Liver (tissue), 9 donors: Measurements from ENCODE around the gene UPP1. TPM values are rescaled to one million over a fixed set of nuclear protein-coding genes. Genes with fewer than 3 reads are reported as not detected.

ENCODE experiments used
- DNase-seq: peaks from one replicate; pipeline ENCODE4 v3.0.0-alpha.2; 2017; ENCODE audit warnings: low spot score
- H3K27ac ChIP-seq, 2 donors: one replicate each; pipeline ENCODE4 v1.7.0; 2013; ENCODE audit warnings: inconsistent platforms in 2 of 2, low read length in 2 of 2, control low read depth in 1 of 2, low read depth in 1 of 2, mild to moderate bottlenecking in 1 of 2
- H3K27me3 ChIP-seq, 4 donors: one replicate each; pipeline versions ENCODE4 v1.6.1 to v1.7.0; 2013; ENCODE audit warnings: low read length in 3 of 4, inconsistent platforms in 1 of 4, mild to moderate bottlenecking in 1 of 4, moderate library complexity in 1 of 4; ENCODE audit not compliant: control insufficient read depth in 4 of 4, insufficient read depth in 4 of 4
- H3K36me3 ChIP-seq, 4 donors: one replicate each; pipeline versions ENCODE4 v1.6.1 to v1.7.0; 2013; ENCODE audit warnings: low read length in 3 of 4, mild to moderate bottlenecking in 3 of 4, low read depth in 1 of 4, moderate library complexity in 1 of 4; ENCODE audit not compliant: control insufficient read depth in 4 of 4, insufficient read depth in 3 of 4
- H3K4me1 ChIP-seq, 4 donors: one replicate each; pipeline versions ENCODE4 v1.6.1 to v1.7.0; 2013; ENCODE audit warnings: low read length in 3 of 4, mild to moderate bottlenecking in 3 of 4, moderate library complexity in 1 of 4; ENCODE audit not compliant: control insufficient read depth in 4 of 4, insufficient read depth in 4 of 4
- H3K4me3 ChIP-seq, 3 donors: one replicate each; pipeline versions ENCODE4 v1.6.1 to v1.7.0; 2013; ENCODE audit warnings: low read length in 3 of 3, control low read depth in 1 of 3, low read depth in 1 of 3, mild to moderate bottlenecking in 1 of 3
- H3K9ac ChIP-seq, 2 donors: one replicate each; pipeline ENCODE4 v1.7.0; 2013; ENCODE audit warnings: low read length in 2 of 2, mild to moderate bottlenecking in 2 of 2, moderate library complexity in 2 of 2, control low read depth in 1 of 2, low read depth in 1 of 2
- H3K9me3 ChIP-seq, 4 donors: one replicate each; pipeline versions ENCODE4 v1.6.1 to v1.7.0; 2013; ENCODE audit warnings: low read length in 3 of 4; ENCODE audit not compliant: control insufficient read depth in 4 of 4
- ATF3 ChIP-seq: IDR thresholded peaks from 2 replicates; pipeline ENCODE4 v1.6.1; 2016; ENCODE audit warnings: antibody characterized with exemption
- FOXA1 ChIP-seq: IDR thresholded peaks from 2 replicates; pipeline ENCODE4 v1.6.1; 2016; ENCODE audit warnings: antibody characterized with exemption
- FOXA2 ChIP-seq: IDR thresholded peaks from 2 replicates; pipeline ENCODE4 v1.6.1; 2016; ENCODE audit warnings: antibody characterized with exemption
- HNF4G ChIP-seq: IDR thresholded peaks from 2 replicates; pipeline ENCODE4 v1.6.1; 2016; ENCODE audit warnings: antibody characterized with exemption
- JUND ChIP-seq, 2 donors: IDR thresholded peaks; 2 replicates each; pipeline ENCODE4 v1.6.1; 2016; ENCODE audit warnings: antibody characterized with exemption in 2 of 2
- MAX ChIP-seq: IDR thresholded peaks from 2 replicates; pipeline ENCODE4 v1.6.1; 2016; ENCODE audit warnings: antibody characterized with exemption
- NR2F2 ChIP-seq: IDR thresholded peaks from 2 replicates; pipeline ENCODE4 v1.6.1; 2016; ENCODE audit warnings: antibody characterized with exemption
- RAD21 ChIP-seq, 2 donors: IDR thresholded peaks; 2 replicates each; pipeline ENCODE4 v1.6.1; 2016; ENCODE audit warnings: antibody characterized with exemption in 2 of 2, mild to moderate bottlenecking in 2 of 2
- RXRA ChIP-seq, 2 donors: IDR thresholded peaks; 2 replicates each; pipeline ENCODE4 v1.6.1; 2017 to 2018; ENCODE audit warnings: antibody characterized with exemption in 2 of 2, mild to moderate bottlenecking in 1 of 2
- SP1 ChIP-seq: IDR thresholded peaks from 2 replicates; pipeline ENCODE4 v1.6.1; 2018; ENCODE audit warnings: antibody characterized with exemption, mild to moderate bottlenecking
- TAF1 ChIP-seq: conservative IDR thresholded peaks from 2 replicates; pipeline ENCODE4 v1.6.1; 2016; ENCODE audit warnings: antibody characterized with exemption, mild to moderate bottlenecking
- YY1 ChIP-seq: IDR thresholded peaks from 2 replicates; pipeline ENCODE4 v1.6.1; 2016; ENCODE audit warnings: antibody characterized with exemption, mild to moderate bottlenecking
- ZBTB33 ChIP-seq: IDR thresholded peaks from 2 replicates; pipeline ENCODE4 v1.6.1; 2016; ENCODE audit warnings: antibody characterized with exemption
- WGBS: extraction: QIAGEN DNeasy Blood & Tissue Kit; methylation state at CpG from one replicate; pipeline ENCODE4 v1.1.7; 2013; 5-methylcytosine and 5-hydroxymethylcytosine counted together
- polyA plus RNA-seq, 2 donors: library from polyadenylated mRNA; stranded (reverse) in 1 of 2; unstranded in 1 of 2; fragments of 200-250 nt in 1 of 2; fragments of >200 nt in 1 of 2; fragmentation: Nextera tagmentation in 1 of 2; extraction: Ambion mirVana in 1 of 2; gene quantifications; one replicate each; pipeline versions ENCODE4 v1.2.1 to v1.2.3, GENCODE V29; 2013 to 2015
- total RNA-seq, 2 donors: library from RNA; depleted of rRNA; stranded (reverse); fragments of >200 nt; gene quantifications; one replicate each; pipeline ENCODE4 v1.2.3, GENCODE V29; 2014
- donor health status: healthy.
- donor health status: healthy.
- donor health status: healthy.
- donor health status: healthy.
- donor health status: healthy.

UPP1 gene
- total and polyA plus RNA-seq, 4 donors: 3.1 to 18.8 (median 9.1) TPM

GRCh38 chr7:48067475-48067874 is 21.6 kb upstream of the UPP1 start (continued):
- no peak for TF ChIP-seq FOXA2
- TF ChIP-seq RAD21 (IDR thresholded peaks at IDR 0.05): no peak
- TF ChIP-seq ATF3: no peak
- TF ChIP-seq SP1: no peak
- TF ChIP-seq HNF4G: no peak
- no peak for TF ChIP-seq JUND (IDR thresholded peaks at IDR 0.05)
- no peak for TF ChIP-seq RXRA (IDR thresholded peaks at IDR 0.05)

- H3K9ac ChIP-seq: no peak overlapping the region
- H3K4me1 ChIP-seq: no peaks in the 10 kb centered on the region
- TF ChIP-seq MAX (no peak), JUND (IDR thresholded peaks at IDR 0.05) (no peak), NR2F2 (no peak), SP1 (no peak), FOXA2 (no peak), ATF3 (no peak), FOXA1 (no peak)
- H3K27me3 ChIP-seq: no peaks in the 10 kb centered on the region
- H3K4me3 ChIP-seq: no peak overlapping the region
- H3K9me3 ChIP-seq: peaks cover 0 to 5% (median 1%) of the 10 kb centered on the region in 4 donors
- DNase-seq: no peak
- H3K36me3 ChIP-seq: no peaks in the 10 kb centered on the region
- H3K27ac ChIP-seq: no peak overlapping the region
Observed at GRCh38 chr7:48074204-48074654, 14.8 kb upstream of the UPP1 start.

GRCh38 chr7:48077423-48077822 is 11.6 kb upstream of the UPP1 start:
- 84% methylated on average over 1 of the region's 1 CpG for WGBS
- DNase-seq: no peak

More at GRCh38 chr7:48077423-48077822, 11.6 kb upstream of the UPP1 start:
- Histone ChIP-seq H3K9ac (no peak overlapping the region), H3K9me3 (no peaks in the 10 kb centered on the region), H3K4me3 (no peak overlapping the region), H3K36me3 (no peaks in the 10 kb centered on the region), H3K4me1 (no peaks in the 10 kb centered on the region), H3K27ac (no peak overlapping the region), H3K27me3 (no peaks in the 10 kb centered on the region)
- no peak for TF ChIP-seq ZBTB33
- no peak for TF ChIP-seq YY1
- TF ChIP-seq NR2F2: no peak
- no peak for TF ChIP-seq SP1
- TF ChIP-seq FOXA1: no peak
- no peak for TF ChIP-seq RAD21 (IDR thresholded peaks at IDR 0.05)
- no peak for TF ChIP-seq TAF1
- TF ChIP-seq FOXA2: no peak
- TF ChIP-seq RXRA (IDR thresholded peaks at IDR 0.05): no peak
